HG03039 (cell line): Measurements from ENCODE around the gene ZNF677.
"Not testable (repeated sequence)": the region's sequence is repeated elsewhere in the genome, so short reads cannot be mapped to it uniquely, and the experiment has no call there.

Experiments used
- ATAC-seq: cut with Tn5 transposase; IDR thresholded peaks from one replicate; pipeline ENCODE4 v1.9.1; 2021; ENCODE audit warnings: mild to moderate bottlenecking, moderate library complexity; ENCODE audit not compliant: unreplicated experiment

ZNF677 gene

GRCh38 chr19:53193535-53194222, 61.0 kb downstream of the ZNF677 start:
- no peak for ATAC-seq

- ATAC-seq: no peak
Observed at GRCh38 chr19:53192771-53193534, 61.7 kb downstream of the ZNF677 start, which contains the start of gene ZNF665. Gene ZNF665 (minus strand): TSS chr19:53193358. CDS start chr19:53182898, 10,460 bp downstream.

- no peak for ATAC-seq
Observed at GRCh38 chr19:53190253-53190652, 64.4 kb downstream of the ZNF677 start.

GRCh38 chr19:53189691-53190198, 64.9 kb downstream of the ZNF677 start:
- ATAC-seq: not testable (repeated sequence)
